GM21576 (cell line): ENCODE results near the gene SURF6.
"Not testable (repeated sequence)": the region's sequence is repeated elsewhere in the genome, so short reads cannot be mapped to it uniquely, and the experiment has no call there.

Source experiments
- ATAC-seq: cut with Tn5 transposase; IDR thresholded peaks from one replicate; pipeline ENCODE4 v1.9.1; 2021; ENCODE audit warnings: mild to moderate bottlenecking, moderate library complexity; ENCODE audit not compliant: unreplicated experiment

SURF6 gene

DNA sequence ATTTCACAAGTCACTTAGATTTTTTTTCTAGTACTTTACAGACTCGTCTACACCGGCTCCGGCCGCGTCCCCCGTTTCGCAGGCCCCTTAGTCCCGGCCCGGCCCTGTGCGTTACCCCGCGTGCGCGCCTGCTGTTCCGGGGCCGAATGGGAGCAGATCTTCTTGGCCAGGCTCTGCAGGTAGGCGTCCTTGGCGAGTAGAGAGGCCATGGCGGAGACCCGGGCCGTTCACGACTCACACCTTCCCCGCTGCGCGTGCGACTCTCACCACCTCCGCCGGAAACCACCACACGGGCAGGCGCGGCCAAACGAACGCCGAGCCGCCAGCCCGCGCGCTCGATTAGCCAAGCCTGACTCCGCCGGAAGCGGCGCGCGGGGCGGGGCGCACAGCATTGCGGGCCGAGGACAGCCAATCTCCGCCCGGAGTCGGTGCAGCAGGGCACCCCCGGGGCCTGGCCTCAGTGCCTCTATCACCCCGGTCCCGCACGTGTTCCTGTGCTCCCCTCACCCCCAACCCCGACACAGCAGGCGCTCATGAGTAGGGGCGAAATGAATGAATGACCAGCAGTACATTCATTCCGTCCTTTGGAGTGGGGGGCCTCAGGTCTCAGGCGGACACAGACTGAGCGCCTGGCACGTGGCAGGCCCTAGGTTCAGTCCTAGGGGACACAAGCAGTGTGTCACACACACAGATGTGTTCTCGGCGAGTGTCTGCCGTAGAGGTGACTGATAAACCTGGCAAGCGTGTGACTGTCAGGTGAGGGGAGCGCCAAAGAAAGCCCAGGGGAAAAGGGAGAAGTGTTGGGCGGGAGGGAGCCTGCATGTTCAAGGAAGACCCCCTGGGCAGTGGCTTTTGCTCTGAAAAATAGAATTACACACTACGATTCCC lies at the start of gene SURF6:
Gene SURF6 (minus strand): TSS at position 265 of the 888 bp plus-strand sequence. CDS start 56 bp downstream, at position 209.
- peak; percentile 79 for ATAC-seq

DNA sequence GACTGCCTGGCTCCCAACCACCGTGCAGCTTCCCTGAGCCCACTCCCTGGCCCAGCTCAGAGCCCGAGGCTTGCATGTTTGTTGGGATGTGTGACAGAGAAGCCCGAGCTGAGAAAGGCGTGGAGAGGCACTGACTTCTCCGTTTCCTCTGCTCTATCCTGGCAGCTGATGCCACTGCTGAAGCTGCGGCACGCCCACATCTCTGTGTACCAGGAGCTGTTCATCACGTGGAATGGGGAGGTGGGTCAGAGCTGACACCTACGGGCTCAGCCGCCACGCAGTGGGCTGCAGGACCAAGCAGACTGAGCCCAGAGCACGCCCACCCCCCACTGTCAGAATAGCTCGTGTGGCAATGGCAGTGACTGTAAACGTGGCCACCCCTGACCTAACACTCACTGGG lies 49.5 kb upstream of the SURF6 start:
- ATAC-seq: no peak

GRCh38 chr9:133384736-133385321 lies 48.8 kb upstream of the SURF6 start:
- no peak for ATAC-seq

DNA sequence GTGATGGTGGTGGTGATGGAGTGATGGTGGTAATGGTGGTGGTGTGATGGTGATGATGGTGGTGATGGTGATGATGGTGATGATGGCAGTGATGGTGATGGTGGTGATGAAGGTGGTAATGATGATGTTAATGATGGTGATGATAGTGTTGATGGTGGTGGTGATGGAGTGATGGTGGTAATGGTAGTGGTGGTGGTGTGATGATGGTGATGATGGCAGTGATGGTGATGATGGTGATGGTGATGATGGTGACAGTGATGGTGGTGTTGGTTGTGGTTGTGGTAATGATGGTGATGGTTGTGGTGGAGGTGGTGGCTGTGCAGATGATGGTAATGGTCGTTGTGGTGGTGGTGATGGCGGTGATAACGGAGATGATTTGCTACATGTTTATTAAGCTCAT lies 47.5 kb upstream of the SURF6 start:
- no peak for ATAC-seq

- ATAC-seq: no peak
Measured at GRCh38 chr9:133382507-133383141, 46.6 kb upstream of the SURF6 start.

- ATAC-seq: no peak
Measured at GRCh38 chr9:133380734-133381133, 44.7 kb upstream of the SURF6 start.

DNA sequence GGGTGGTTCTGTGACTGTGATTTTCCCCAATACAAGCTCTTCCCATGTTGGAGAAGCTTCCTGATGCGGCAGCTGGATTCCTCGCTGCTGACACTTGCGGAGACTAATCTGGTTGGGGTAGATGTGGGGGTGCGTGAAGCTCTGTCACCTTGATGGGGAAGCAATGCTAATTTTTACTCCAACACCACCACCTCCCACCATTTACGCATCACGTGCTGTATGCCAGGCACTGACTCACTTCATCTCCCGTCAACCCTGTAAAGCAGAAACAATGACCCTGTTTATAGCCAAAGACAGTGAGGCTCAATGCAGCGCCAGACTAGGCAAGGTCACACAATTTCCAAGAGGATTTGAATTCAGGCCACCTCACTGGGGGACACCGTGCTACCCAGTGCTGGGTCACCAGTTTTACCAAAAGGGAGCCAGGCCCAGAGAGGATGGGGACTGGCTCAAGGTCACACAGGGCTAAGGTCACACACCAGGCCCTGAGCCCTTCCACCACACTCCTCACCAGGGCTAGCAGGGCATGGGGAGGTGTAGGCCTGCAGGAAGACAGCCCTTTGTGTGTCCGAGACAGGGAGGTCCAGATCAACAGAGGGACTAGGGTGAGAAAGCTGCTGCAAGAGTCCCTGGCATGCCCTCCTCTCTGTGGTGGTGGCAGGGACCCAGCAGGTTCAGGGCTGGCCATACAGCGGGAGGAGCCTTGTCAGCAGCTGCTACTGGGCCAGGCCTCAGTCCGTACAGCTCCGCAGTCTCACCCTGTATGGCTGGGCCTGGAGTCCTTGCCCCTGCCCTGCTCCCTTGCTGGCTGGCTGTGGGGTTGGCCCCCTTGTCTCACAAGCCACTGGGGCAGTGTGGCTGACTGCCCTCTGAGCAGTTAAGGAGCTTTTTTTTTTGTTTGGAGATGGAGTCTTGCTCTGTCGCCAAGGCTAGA lies 43.4 kb upstream of the SURF6 start:
- no peak for ATAC-seq

DNA sequence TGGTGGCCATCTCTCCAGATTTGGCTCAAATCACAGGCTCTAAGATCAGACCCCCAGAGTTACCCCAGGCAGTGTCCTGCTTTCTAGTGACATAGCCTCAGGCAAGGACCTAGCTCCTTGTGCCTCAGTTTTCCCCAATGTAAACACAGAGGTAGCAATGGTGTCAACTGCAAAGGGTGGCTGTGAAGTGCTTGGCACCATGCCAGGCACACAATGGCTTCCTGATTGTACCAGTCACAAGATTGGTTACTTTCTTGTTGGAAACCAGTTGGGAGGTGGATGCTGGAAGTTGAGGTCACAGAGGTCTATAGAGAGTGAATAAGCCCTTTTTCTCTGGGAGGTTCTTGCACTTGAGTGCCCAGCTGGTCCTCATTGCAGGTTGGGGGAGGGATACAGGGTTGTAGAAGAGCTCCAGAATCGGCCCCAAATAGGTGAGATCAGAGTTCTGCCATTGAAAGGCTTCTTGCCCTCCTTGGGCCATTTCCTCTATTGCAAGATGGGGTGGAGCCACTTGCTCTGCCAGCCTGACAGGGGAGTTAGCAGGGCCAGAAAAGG lies 42.5 kb upstream of the SURF6 start:
- ATAC-seq: no peak

GRCh38 chr9:133377721-133378216 lies 41.8 kb upstream of the SURF6 start:
- no peak for ATAC-seq

GRCh38 chr9:133377280-133377679 lies 41.3 kb upstream of the SURF6 start:
- not testable (repeated sequence) for ATAC-seq

- ATAC-seq: peak; percentile 87
Measured at GRCh38 chr9:133375724-133376654, 40.0 kb upstream of the SURF6 start, which contains the start of the genes STKLD1 and SURF4. Gene STKLD1 (plus strand): TSS chr9:133376366. CDS start chr9:133376474, 108 bp downstream. Gene SURF4 (minus strand): TSS chr9:133376060. CDS start chr9:133375969, 91 bp downstream.

DNA sequence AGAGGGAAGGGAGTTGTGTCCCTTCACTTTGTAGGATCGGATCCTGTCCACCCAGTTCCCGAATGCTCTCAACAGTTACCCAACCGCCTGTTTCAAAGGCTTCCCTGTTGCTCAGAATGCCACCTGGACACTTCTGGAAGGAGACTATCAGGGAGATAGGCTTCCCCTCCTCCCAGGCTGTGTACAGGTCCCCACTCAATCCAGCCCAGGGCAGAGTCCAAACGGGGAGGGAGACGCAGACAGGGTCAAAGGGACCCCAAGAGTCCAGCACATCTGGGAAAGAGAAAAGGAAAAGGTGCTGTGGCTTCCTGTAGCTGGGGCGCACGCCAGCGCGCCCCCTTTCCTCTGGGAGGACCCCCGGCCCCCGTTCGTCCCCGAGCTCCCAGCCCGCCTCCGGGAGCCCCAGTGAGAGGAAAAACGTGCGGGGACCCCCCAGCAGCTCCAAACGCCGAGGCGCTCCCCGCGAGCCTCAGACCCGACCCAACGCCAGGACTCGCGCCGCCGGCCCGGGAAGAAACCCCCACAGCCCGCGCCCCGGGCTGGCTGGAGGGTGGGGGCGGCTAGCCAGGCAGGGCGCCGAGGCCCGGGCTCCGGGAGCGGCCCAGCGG lies 39.2 kb upstream of the SURF6 start:
- peak; percentile 10 for ATAC-seq

GRCh38 chr9:133374612-133375115 lies 38.7 kb upstream of the SURF6 start:
- no peak for ATAC-seq

GRCh38 chr9:133372144-133372543 lies 36.2 kb upstream of the SURF6 start:
- ATAC-seq: no peak

DNA sequence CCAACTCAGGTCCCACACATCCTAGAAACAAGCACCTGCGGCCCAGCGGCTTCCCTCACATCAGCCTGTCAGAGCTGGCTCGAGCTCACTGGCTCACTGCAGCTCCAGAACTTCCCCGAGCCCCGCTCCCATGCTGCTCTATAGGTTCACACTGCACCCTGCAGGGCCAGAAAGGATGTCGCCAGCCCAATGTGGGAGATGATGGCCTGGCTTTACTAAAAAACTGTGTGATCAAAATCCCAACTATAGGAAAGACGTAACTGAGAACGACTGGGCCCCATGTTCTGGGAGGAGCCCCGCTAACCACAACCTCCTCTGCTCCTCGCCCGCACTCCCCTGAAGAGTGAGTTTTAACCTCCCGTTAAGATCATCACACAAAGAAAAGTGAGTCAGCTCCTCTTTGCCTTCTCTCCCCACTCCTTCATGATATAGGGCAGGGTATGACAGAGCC lies 35.3 kb upstream of the SURF6 start:
- ATAC-seq: no peak

GRCh38 chr9:133370685-133371084 lies 34.7 kb upstream of the SURF6 start:
- no peak for ATAC-seq

GRCh38 chr9:133369933-133370332 lies 33.9 kb upstream of the SURF6 start:
- no peak for ATAC-seq

DNA sequence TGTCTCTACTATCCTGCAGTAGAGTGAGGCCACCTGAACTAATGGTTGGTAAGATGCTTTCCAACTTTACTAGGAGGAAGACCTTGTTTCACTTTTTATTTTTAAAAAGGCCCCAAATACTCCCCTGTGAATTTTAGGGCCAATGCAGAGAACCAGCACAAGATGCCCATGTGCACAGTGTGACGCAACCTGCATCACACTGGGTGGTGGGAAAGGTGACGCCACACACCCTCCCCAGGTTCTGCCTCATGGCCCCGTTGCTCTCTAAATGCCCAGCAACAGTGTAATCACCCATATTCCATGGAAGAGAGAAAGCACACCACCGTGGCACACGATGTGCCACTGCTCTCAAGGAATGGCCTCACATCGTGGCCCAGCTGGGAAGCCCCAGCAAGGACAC lies 33.4 kb upstream of the SURF6 start:
- ATAC-seq: no peak
